GM12874 (cell line): ENCODE data around the gene ATP2C1.
A peak's percentile ranks its signal among the peaks of the same experiment; 100 is the strongest.

Experiments used
- CTCF ChIP-seq: IDR thresholded peaks from 2 replicates; pipeline ENCODE4 v1.5.1; 2011; ENCODE audit warnings: low read depth, mild to moderate bottlenecking, control low read depth, low read length, moderate library complexity; ENCODE audit not compliant: insufficient read depth

Gene ATP2C1

GRCh38 chr3:130893376-130894129 is at the start of gene ATP2C1:
Gene ATP2C1, plus strand, starts transcription at chr3:130894084. Its CDS starts 686 bp downstream, at chr3:130894770.
- TF ChIP-seq CTCF: peak; percentile 0; the same call in 1 of the 2 replicates

GRCh38 chr3:130844462-130844861 is 49.4 kb upstream of the ATP2C1 start:
- TF ChIP-seq CTCF: no peak

- TF ChIP-seq CTCF: no peak
These were observed 47.7 kb upstream of the ATP2C1 start for GRCh38 chr3:130846181-130846580.

- TF ChIP-seq CTCF: no peak
These were observed 44.8 kb upstream of the ATP2C1 start for GRCh38 chr3:130849091-130849552.

GRCh38 chr3:130850044-130850797 is 43.7 kb upstream of the ATP2C1 start:
- TF ChIP-seq CTCF: no peak

GRCh38 chr3:130850843-130851242 is 43.0 kb upstream of the ATP2C1 start:
- TF ChIP-seq CTCF: no peak

- no peak for TF ChIP-seq CTCF
These were observed 42.6 kb upstream of the ATP2C1 start for GRCh38 chr3:130851277-130851676.
